HG02623 (cell line): ENCODE results near the gene LAMB3.

ENCODE experiments used
- ATAC-seq: cut with Tn5 transposase; IDR thresholded peaks from one replicate; pipeline ENCODE4 v1.9.1; 2021; ENCODE audit warnings: moderate library complexity; ENCODE audit not compliant: unreplicated experiment

Gene LAMB3

DNA sequence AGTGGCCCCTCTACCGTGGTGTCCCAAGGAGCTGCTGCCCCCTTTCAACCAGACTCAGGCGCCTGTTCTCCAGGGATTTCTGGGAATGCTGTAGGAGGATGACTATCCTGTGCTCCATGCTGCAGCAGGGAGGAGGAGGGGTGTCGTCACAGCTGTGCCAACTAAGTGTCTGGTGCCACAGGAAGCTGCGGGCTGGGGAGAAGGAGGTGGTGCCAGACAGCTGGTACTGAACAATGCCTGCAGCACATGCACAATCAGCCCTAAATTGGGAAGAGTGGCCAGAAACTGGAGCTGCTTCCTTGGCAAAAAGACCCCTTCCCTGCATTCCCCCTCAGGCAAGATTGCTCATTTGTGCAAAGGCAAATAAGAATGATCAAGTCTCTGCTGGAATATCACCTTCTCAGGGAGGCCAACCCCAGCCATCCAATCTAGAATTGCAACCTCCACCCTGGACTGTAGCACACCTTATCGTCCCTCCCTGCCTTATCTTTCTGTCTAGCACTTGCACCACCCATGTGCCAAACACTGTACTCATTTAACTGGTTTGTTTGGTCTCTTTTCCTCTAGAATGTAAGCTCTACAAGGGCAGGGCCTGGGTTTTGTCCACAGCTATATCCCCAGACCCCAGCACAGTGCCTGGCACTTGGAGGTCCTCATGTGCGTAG is 33.3 kb downstream of the LAMB3 start:
- no peak for ATAC-seq

DNA sequence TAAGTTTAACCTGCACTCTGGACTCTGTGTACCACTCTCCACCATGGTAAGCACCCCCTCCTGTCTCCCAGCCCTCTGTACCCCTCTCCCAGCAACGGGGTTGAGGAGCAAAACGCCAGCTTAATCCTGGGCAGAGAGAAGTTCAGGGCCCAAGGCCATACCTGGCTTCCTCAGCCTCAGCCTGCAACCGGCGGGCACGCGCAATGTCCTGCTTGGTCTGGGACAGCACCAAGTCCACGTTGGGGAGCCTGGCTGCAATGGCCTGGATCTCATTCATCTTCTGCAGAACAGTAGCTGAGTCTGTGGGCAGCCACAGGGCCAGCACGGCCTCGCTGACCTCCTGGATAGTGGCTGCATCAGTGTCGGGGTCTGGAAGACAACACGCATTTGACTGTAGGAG is 33.9 kb downstream of the LAMB3 start:
- ATAC-seq = no peak

DNA sequence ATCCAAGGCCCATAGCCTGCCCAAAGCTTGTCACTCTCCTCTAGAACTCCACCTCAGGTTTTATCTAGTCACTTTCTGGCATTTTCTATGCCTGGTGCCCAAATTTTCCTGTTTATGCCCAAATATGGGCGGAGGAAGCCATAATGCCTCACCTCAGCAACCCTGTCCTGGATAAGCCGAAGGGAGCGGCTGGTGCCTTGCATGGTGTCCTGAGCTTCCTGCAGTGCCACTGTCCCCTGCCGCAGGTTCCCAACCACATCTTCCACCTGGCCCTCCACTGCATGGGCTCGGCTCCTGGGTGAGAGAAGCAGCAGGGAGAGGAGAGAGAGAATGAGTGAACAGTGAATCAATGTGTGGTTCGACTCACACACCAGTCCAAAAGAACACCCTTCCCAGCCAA is 34.5 kb downstream of the LAMB3 start:
- no peak for ATAC-seq

DNA sequence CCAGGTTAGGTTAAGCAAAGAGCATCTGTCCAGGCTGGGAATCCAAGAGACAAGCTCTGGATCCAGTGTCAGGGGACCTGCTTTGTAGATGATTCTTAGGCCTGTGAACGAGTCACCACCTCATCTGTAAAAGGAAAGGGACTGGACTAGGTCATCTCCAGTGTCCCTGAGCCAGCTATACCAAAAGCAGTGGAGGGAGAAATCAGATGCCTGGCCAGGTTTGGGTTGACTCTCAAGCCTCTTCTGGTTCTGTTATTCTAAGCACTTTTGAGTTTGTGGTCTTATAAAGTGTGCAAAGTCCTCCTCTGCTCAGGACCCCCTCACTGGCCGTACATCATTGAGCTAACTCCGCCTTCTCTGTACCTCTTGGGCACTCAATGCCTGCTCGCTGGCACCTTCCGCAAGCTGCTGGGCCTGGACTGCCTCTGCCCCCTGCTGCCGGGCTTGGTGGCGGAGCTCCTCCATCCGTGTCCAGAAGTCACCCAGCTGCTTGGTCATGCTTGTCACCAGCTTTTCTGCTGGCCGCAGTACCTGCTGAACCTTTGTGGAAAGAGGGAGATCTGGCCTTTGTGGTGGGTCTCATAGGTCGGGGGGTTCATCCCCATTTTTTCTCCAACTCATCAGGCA is 35.1 kb downstream of the LAMB3 start:
- ATAC-seq = no peak

DNA sequence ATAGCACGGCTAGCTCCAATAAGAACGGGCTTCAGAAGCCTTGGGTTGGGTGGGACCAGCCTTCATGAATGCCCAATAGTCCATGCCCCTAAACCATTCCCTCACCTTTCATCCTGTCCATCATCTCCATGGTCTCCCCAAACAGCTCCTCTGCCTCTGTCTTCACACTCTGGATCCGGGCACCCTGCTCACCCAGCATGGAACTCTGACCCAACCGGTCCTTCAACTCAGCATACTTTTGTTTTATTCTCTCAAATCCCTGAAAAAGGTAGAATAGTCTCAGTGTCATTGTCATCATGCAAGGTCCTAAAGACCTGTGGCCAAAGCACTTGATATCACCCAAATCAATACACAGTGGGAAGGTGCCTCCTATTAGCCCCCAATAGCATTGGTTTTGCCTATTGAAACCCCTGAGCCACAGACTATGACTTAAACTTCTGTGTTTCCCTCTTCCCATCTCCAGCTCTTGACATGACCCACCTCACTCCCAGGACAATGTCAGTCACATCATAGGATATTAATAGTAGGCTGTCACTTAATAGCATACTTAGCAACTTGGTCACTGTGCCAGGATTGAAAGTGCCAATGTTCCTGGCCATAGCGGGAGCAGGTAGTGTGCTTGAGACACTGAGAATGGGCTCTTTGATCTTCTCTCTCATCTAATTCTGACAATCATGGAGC is 35.7 kb downstream of the LAMB3 start:
- no peak for ATAC-seq

DNA sequence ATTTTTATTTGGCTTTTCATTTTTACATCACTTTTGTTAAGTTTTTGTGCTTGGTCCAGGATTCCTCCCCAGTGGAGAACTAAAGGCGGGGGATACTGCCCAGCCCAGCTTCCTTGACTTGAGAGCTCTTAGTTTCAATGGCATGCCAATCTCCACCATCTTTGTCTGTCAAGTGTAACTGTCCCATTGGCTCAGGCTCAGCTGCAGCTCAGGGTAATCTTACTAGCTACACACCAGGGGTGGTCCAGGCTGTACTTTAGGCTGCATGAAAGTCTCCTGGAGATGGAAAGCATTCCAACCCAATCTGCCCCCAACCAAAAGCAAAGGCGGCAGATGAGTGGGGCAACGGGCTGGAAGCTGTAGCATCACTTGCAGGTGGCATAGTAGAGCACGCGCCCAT is 37.3 kb downstream of the LAMB3 start:
- no peak for ATAC-seq

DNA sequence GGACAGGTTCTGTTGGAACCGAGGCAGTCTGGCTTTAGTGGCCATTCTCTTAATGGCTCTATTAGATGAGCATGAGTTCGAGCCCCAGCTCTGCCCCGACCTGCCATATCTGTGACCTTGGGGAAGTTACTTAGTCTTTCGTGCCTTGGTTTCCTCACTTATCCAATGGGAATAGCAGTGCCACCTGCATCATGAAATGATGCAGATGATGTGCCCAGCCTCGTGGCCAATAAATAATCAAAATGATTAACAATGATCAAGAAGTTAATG is 38.1 kb downstream of the LAMB3 start:
- ATAC-seq = no peak

DNA sequence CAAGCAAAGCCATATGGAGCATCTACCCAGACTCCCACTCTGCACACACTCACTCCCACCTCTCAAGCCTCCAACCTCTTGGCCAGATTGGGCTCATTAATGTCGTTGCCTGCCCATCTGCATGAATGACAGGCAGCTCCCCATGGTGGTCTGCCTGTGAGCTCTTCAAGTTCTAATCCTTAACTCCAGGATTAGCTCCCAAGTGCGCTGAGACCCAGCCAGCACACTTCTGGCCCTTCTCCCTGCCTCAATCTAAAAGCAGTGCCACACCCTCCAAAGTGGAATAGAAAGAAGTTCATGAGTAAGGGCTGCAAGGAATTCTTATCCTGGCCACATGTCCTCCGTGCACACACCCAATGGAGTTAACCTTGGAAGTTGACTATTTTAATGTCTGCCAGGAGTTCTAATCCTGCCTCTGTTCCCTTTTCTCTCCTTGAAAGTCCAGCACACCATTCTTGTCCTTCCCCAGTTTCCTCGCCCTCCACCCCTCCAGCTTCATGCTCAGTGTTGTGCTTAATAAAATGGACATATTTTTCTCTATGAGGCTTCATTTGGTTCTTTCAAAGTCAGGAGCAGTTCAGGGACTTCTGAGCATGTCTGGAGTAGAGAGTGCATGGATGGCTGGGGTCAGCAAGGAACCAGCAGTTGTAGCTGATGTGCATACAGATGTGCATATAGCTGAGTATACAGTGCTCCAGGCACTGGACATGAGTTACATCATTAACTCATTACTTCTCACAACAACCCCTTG is 38.6 kb downstream of the LAMB3 start:
- no peak for ATAC-seq

DNA sequence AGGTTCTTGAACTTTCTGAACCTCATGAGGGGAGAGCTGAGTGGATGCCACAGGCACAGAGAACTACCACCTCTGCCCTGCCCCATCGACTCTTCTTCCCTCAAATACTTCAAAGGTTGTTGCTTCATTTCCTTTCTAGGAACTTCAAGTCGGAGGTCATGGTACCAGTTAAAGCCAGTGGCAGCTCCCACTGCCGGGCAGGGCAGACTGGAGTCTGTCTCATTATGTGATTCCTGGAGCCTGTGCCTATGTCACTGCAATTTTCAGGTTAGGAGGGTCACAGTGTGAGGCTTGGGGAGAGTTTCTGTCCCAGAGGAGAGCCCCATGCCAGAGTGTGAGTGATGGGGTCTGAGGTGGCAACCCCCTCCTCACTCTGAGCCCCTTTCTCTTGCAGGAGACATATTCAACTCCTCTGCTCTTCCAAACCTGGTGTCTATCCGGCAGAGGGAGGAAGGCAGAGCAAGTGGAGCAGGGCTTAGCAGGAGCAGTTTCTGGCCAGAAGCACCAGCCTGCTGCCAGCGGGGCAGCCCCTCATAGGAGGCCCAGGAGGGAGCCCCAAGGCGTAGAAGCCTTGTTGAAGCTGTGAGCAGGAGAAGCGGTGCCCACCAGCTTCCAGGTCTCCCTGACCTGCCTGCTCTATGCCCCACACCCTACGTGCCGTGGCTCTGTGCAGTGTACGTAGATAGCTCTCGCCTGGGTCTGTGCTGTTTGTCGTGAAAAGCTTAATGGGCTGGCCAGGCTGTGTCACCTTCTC is 39.4 kb downstream of the LAMB3 start:
- ATAC-seq = no peak

DNA sequence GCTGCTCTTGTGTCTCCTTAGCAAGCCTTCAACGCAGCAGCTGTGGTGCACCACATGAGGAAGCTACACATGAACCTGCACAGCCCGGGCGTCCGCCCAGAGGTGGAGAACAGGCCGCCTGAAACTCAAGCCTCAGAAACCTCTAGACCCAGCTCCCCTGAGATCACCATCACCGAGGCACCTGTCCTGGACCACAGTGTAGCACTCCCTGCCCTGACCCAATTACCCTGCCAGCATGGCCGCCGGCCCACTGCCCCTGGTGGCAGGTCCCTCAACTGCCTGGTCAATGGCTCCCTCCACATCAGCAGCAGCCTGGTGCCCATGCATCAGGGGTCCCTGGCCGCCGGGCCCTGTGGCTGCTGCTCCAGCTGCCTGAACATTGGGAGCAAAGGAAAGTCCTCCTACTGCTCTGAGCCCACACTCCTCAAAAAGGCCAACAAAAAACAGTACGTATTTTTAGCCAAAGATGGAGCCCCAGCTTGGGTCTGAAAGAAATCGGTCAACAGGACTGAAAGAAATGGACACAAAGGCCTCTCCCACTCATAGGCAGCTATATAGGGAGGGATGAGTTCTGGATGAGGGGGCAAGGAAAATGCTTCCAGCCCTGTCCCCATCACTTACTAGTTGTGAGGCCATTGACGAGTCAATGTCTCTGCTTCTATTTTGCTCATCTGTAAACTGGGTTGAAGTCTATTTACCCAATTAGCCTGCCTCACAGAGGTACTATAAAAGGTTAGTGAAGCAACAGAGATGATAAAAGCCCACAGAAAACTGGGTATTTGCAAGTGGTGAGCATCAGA is 40.3 kb downstream of the LAMB3 start:
- ATAC-seq = no peak

DNA sequence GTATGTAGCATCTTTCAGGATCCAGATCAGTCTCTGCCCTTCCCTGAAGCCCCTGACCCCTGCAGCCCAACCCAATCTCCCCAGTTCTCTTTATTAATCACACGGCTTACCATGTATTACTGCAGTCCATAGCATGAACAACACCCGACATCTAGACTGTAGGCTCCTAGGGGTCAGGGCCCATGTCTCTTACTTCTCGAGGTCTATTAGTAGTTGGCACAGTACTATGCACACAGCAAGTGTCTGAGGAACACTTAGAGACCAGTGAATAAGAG is 41.7 kb downstream of the LAMB3 start:
- ATAC-seq = no peak

DNA sequence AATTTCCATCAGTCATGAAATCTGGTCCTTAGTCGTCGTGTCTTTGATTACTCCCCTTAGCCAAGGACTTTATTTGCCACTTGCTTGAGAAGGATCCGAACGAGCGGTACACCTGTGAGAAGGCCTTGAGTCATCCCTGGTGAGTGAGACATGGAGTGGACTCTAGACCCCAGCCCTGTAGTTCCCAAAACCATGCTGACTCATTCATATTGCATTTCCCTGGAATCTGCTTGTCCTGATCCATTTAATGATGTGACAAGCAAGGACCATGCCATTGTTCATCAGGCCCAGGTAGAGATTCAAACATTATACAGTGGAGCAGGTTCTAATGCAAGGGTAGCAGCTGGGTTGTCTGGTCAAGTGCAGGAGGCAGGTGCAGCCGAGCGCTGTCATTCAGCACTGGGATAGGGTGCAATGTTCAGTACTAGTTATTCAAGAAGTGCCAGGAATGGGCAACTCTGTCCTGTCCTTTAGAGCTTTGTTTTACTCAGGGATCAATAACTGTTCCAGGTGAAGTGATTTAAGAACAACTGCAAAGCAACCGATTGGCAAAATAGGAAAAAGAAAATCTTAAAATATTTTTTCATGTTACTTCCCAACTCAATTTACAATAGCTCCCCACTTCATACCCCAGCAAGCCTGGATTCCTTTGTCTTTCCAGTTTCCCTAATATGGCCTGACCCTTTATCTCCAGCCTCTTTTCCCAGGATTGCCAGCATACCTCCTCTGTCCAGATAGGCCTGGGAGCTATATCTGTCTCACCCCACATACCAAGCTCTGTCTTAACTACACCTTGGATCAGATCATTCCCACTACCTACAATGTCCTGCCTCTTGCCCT is 42.2 kb downstream of the LAMB3 start:
- ATAC-seq = no peak

DNA sequence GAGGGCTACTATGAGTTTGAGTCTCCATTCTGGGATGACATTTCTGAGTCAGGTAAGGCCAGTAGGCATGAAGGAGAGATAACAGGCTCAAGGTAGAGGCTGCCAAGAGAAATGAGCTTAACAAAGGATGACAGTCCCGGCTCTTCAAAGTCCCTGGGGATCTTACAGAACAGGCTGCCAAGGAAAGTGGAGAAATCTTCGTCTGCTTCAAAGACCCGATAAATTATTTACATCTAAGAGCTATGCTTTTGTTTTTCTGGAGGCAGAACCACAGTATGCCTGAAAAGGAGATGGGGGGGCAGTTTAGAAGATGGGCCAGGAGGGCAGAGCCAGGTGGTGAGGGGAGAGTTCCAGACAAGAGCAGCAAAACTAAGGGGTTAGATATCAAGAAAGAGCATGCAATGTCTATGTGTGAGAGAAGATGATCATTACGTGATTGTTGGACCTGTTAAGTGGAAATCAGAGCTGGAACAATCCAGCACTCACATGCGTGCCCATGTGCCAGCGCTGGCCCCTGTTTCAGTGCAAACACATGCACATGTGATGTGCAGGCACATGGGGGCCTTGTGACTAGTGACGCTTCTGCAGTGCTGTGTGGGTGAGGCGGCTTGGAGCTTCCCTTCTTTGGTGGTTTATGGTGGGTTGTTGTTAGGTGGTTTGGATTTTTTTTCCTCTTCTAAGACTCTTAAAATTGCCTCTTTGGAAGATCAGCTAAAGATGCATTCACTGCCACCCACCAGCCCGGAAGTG is 43.0 kb downstream of the LAMB3 start:
- no peak for ATAC-seq

DNA sequence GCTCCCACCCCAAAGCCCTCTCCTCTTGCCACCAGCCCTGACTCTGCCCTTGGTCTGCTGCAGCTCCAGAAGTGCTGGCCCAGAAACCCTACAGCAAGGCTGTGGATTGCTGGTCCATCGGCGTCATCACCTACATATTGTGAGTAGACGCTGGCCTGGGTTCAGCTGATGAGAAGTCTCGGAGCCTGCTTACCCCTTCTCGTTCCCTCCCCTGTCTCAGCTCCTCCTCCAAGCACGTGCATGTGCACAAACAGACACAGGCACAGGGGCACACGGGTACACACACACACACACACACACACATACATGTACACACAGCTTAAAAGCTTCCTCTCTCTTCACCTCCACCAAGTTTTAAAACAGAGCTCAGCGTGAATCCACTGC is 44.4 kb downstream of the LAMB3 start:
- ATAC-seq = no peak

DNA sequence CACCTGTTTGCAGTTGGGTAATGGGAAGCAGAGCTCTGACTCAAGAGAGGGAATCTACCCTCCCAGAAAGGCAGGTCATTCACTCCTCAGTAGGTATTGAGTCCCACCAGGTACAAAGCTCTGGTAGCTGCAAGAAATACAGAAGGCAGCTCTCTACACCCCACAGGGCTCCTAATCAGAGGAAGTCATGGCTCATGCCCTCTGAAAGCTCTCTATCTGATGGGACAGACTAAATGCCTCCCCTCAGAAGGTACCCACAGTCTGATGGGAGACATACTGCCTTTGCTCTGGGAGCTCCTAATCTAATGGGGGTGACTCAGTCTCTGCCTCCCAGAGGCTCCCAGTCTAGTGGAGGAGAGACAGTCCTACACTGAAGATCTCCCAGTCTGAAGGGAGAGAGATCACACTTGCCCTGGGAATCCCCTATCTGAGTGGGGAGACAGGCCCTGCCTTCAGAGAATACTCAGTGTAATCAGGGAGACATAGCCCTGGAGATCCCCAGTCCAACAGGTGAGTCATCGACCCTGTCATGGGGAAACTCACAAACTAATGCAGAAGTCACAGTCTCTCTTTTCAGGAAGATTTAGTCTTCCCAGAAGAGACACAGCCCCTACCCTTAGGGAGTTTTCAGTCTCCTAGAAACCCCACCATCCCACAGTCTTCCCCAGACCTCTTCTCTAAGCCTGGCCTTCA is 45.0 kb downstream of the LAMB3 start:
- ATAC-seq = peak; percentile 91

DNA sequence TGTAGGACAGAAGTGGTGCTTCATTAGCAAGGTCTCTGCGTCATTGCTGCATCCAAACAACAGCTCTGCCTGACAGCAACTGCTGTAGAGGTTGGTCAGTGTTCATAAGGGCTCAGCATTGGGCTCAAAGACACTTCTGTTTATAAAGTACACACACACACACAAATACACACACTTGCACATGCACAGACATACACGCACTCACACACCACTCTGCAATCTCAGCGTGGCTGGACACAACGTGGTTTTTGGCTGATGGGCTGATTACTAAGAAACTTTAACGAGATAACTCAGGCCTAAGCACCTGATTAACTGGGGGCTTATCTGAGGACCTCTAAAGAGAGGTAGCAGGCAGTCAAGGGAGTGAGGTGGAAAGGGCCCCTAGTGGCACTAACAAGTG is 48.3 kb downstream of the LAMB3 start:
- ATAC-seq = no peak

DNA sequence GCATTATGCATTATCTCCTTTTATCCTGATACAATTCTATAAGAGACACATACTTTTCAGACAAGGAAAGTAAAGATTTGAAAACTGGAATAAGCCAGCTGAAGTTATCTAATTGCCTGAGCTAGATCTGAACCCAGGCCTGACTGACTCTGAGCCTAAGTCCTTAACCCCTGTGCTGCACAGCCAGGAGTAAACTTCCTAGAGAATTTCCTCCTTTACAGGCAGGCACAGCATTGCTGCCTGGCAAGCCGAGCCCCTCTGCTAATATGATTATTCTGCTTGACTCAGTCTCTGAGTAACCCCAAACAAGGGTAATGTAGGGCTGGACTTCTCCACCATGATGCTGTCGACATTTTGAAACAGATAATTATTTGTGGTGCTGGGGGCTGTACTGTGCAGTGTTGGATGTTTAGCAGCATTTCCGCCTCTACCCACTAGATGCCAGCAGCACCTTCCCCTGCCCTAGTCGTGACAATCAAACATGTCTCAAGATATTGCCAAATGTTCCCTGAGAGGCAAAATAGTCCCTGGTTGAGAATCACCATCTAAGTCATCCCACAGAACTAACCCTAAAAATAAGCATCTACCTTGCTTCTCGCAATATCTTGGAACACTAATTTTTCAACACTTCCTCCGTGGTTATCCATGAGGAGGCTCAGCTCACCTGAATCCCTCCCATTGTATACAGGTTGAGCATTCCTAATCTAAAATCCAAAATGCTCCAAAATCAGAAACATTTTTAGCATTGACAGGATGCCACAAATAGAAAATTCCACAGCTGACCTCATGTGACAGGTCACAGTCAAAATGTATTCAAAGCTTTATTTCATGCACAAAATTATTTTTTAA is 50.2 kb downstream of the LAMB3 start:
- no peak for ATAC-seq

DNA sequence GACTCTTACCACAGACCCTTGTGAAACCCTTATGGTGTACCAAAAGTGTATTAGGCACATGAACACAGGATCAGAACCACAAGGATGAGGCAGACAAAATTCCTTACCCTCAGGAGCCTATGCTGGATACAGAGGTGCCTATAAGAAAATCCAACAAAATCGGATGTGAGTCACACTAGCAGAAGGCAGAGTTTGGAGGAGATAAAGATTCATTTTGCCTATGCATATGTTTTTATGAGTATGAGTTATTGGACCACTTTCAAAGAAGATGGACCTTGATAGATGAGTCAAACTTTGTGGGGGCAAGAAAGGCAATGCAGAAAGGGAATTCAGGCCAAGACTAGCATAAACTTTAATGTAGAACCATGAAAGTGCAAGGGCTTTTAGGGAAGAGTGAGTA is 51.7 kb downstream of the LAMB3 start:
- ATAC-seq = no peak
